Endothelial cell of umbilical vein (primary cell): ENCODE data around the gene SAMD4A. TPM values are rescaled to one million over a fixed set of nuclear protein-coding genes. Genes with fewer than 3 reads are reported as not detected.

ENCODE experiments used
- BruUV-seq: library from RNA; stranded (reverse); fragments of 400-500 nt; replicated peaks from 2 replicates; lab custom pipeline; 2021; lab: Mats Ljungman, UMichigan
- CTCF ChIA-PET: fragments of 300-600, 350-600 bp; sonication (Branson Sonifier 250); formaldehyde crosslinking; loops from one replicate; lab custom pipeline; 2021; ENCODE audit warnings: antibody characterized with exemption, inconsistent platforms; lab: Charles Lee
- POLR2A ChIA-PET: fragments of 300-600, 350-600 bp; sonication (Branson Sonifier 250); formaldehyde crosslinking; loops from one replicate; lab custom pipeline; 2021; ENCODE audit warnings: antibody characterized with exemption, inconsistent platforms; lab: Charles Lee
- DNase-seq: peaks from one replicate; pipeline ENCODE4 v3.0.0-alpha.2; 2011; ENCODE audit warnings: low read depth, low spot score
- FAIRE-seq: peaks from 2 replicates; lab custom pipeline; 2011; peaks lifted over from hg19 to GRCh38; lab: Jason Lieb, UNC
- H2AFZ ChIP-seq: 2 replicates; pipeline ENCODE4 v1.6.0; 2012; ENCODE audit warnings: low read depth, low read length, control low read depth, inconsistent platforms
- H3K27ac ChIP-seq: 2 replicates; pipeline ENCODE4 v1.5.1; 2011; ENCODE audit warnings: low read depth, mild to moderate bottlenecking, control low read depth, low read length, moderate library complexity; ENCODE audit not compliant: insufficient read depth
- H3K27me3 ChIP-seq, 2 experiments: 2 replicates each; pipeline versions ENCODE4 v1.6.0 to v1.6.1; 2011; ENCODE audit warnings: low read length in 2 of 2, mixed read lengths in 1 of 2; ENCODE audit not compliant: control insufficient read depth in 2 of 2, insufficient read depth in 2 of 2
- H3K36me3 ChIP-seq, 2 experiments: 2 replicates in 1 of 2; 3 replicates in 1 of 2; pipeline ENCODE4 v1.5.1; 2011; ENCODE audit warnings: low read length in 2 of 2, mild to moderate bottlenecking in 1 of 2, moderate library complexity in 1 of 2; ENCODE audit not compliant: control insufficient read depth in 2 of 2, insufficient read depth in 2 of 2; ENCODE audit errors: extremely low read depth in 1 of 2
- H3K4me1 ChIP-seq: 3 replicates; pipeline ENCODE4 v1.5.1; 2011; ENCODE audit warnings: mild to moderate bottlenecking, low read length; ENCODE audit not compliant: control insufficient read depth, insufficient read depth; ENCODE audit errors: extremely low read depth
- H3K4me2 ChIP-seq: 2 replicates; pipeline ENCODE4 v1.6.1; 2011; ENCODE audit warnings: low read length, control low read depth, mixed read lengths; ENCODE audit not compliant: insufficient read depth
- H3K4me3 ChIP-seq, 3 experiments: fragments of 200-600 bp in 1 of 3; sonication (generic), shearing (Covaris generic) in 1 of 3; replicated peaks in 1 of 3; 2 replicates each; pipeline ENCODE4 v1.5.1; 2011 to 2016; ENCODE audit warnings: control low read depth in 3 of 3, low read length in 3 of 3, mild to moderate bottlenecking in 2 of 3, inconsistent platforms in 1 of 3, low read depth in 1 of 3, moderate library complexity in 1 of 3; ENCODE audit not compliant: insufficient read depth in 1 of 3
- H3K79me2 ChIP-seq: 2 replicates; pipeline ENCODE4 v1.6.0; 2012; ENCODE audit warnings: low read length, inconsistent platforms; ENCODE audit not compliant: control insufficient read depth, insufficient read depth
- H3K9ac ChIP-seq: replicated peaks from 2 replicates; pipeline ENCODE3; 2011; ENCODE audit warnings: low read length, control low read depth; ENCODE audit not compliant: insufficient read depth; ENCODE audit errors: extremely low read depth
- H3K9me1 ChIP-seq: replicated peaks from 3 replicates; pipeline ENCODE4 v1.6.0; 2011; ENCODE audit warnings: mild to moderate bottlenecking, low read length; ENCODE audit not compliant: control insufficient read depth, insufficient read depth; ENCODE audit errors: extremely low read depth
- H3K9me3 ChIP-seq: replicated peaks from 2 replicates; pipeline ENCODE4 v1.5.1; 2012; ENCODE audit warnings: low read length, inconsistent platforms; ENCODE audit not compliant: control insufficient read depth, insufficient read depth
- H4K20me1 ChIP-seq: replicated peaks from 2 replicates; pipeline ENCODE3; 2011; ENCODE audit warnings: mild to moderate bottlenecking, low read length; ENCODE audit not compliant: control insufficient read depth, insufficient read depth; ENCODE audit errors: extremely low read depth
- EZH2 ChIP-seq: IDR thresholded peaks from 2 replicates; pipeline ENCODE4 v1.6.1; 2012; ENCODE audit warnings: borderline replicate concordance, low read depth, mild to moderate bottlenecking, moderate library complexity, low read length, inconsistent platforms; ENCODE audit not compliant: severe bottlenecking
- GATA2 ChIP-seq: IDR thresholded peaks from 2 replicates; pipeline ENCODE4 v1.7.0; 2011; ENCODE audit warnings: low read depth, mild to moderate bottlenecking, moderate library complexity, mixed read lengths, low read length; ENCODE audit not compliant: insufficient read length, insufficient read depth
- MYC ChIP-seq: IDR thresholded peaks from one replicate; pipeline ENCODE4 v1.6.1; 2011; ENCODE audit warnings: mild to moderate bottlenecking, low read depth, low read length
- POLR2A ChIP-seq: IDR thresholded peaks from 2 replicates; pipeline ENCODE4 v1.6.1; 2012; ENCODE audit warnings: low read depth, mild to moderate bottlenecking, control low read depth, low read length
- POLR2AphosphoS5 ChIP-seq: IDR thresholded peaks from 2 replicates; pipeline ENCODE4 v1.6.1; 2012; ENCODE audit warnings: low read depth, mild to moderate bottlenecking, control low read depth, low read length, moderate library complexity; ENCODE audit not compliant: insufficient read depth
- dilution Hi-C: fragments of 300-500 bp; cut with MboI; formaldehyde crosslinking; loops from one replicate; pipeline ENCODE4 v1.15.0; 2019; ENCODE audit warnings: low sequenced_read_pairs; ENCODE audit not compliant: extremely low pct_ligation_motif_present
- intact Hi-C: fragments of 100-400 bp; cut with micrococcal nuclease; formaldehyde crosslinking; loops from one replicate; pipeline ENCODE4 v1.10.0; 2022
- polyA plus RNA-seq, 4 experiments: library from polyadenylated mRNA; depleted of rRNA in 3 of 4; stranded (reverse) in 3 of 4; unstranded in 1 of 4; fragments of >200 nt; gene quantifications; 2 replicates each; pipeline versions ENCODE4 v1.2.1 to v1.2.3, GENCODE V29; 2011 to 2012; ENCODE audit warnings: missing spikeins in 1 of 4
- total RNA-seq: library from RNA; stranded (reverse); gene quantifications from 2 replicates; pipeline ENCODE4 v1.2.3, GENCODE V29; 2021
- TF ChIP-seq, protein P1 (sequence below), 2 donors: IDR thresholded peaks; 1 replicate in 1 of 2; 2 replicates in 1 of 2; pipeline ENCODE4 v1.5.1; 2011; ENCODE audit warnings: low read length in 2 of 2, mild to moderate bottlenecking in 2 of 2, moderate library complexity in 2 of 2, control low read depth in 1 of 2, inconsistent platforms in 1 of 2, low read depth in 1 of 2; ENCODE audit not compliant: insufficient read depth in 1 of 2; ENCODE audit errors: extremely low read depth in 1 of 2
- TF ChIP-seq, protein P2 (sequence below): IDR thresholded peaks from 2 replicates; pipeline ENCODE4 v1.6.1; 2011; ENCODE audit not compliant: insufficient read depth, insufficient read length

SAMD4A gene
- total and polyA plus RNA-seq, 2 donors (not counting 3 experiments of a cell fraction or from before 2014, with no cell fraction given): 37.7 to 95.3 TPM

DNA sequence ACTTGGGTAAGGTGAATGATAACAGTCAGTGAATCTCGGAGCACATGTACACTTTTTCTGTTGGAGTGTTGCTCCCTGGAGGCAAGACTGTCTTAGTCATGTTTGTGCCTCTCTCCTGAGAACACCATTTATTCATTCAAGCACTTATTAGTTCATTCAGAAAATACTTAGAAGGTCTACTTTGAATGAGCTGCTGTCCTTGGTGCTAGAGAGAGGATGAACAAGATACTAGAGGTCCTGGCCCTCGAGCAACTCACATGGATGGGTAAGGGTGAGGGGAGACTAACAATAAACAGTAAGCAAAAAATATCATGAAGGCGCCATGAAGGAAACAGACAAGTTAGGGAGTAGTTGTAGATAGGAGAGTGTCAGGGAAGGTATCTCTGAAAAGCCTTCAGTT is 17.1 kb upstream of the SAMD4A start:
- POLR2A ChIA-PET: no interaction called here

More for the DNA sequence above, 17.1 kb upstream of the SAMD4A start:
- no TSS peak for BruUV-seq
- H3K9me1 ChIP-seq: no peaks in the 10 kb centered on the region
- H4K20me1 ChIP-seq: no peaks in the 10 kb centered on the region
- TF ChIP-seq POLR2AphosphoS5 (no peak), MYC (no peak), GATA2 (no peak), POLR2A (no peak), EZH2 (no peak)
- TF ChIP-seq, protein P1, sequence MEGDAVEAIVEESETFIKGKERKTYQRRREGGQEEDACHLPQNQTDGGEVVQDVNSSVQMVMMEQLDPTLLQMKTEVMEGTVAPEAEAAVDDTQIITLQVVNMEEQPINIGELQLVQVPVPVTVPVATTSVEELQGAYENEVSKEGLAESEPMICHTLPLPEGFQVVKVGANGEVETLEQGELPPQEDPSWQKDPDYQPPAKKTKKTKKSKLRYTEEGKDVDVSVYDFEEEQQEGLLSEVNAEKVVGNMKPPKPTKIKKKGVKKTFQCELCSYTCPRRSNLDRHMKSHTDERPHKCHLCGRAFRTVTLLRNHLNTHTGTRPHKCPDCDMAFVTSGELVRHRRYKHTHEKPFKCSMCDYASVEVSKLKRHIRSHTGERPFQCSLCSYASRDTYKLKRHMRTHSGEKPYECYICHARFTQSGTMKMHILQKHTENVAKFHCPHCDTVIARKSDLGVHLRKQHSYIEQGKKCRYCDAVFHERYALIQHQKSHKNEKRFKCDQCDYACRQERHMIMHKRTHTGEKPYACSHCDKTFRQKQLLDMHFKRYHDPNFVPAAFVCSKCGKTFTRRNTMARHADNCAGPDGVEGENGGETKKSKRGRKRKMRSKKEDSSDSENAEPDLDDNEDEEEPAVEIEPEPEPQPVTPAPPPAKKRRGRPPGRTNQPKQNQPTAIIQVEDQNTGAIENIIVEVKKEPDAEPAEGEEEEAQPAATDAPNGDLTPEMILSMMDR (IDR thresholded peaks at IDR 0.05; ENCODE audit: extremely low read depth in 1 of 2, insufficient read depth in 1 of 2, low read depth in 1 of 2, low read length in 2 of 2): no peak
- TF ChIP-seq, protein P2, sequence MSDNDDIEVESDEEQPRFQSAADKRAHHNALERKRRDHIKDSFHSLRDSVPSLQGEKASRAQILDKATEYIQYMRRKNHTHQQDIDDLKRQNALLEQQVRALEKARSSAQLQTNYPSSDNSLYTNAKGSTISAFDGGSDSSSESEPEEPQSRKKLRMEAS: no peak
- dilution Hi-C loops (no loop called here), intact Hi-C loops (no loop called here)
- H3K4me1 ChIP-seq: no peaks in the 10 kb centered on the region
- no peaks in the 10 kb centered on the region for H3K36me3 ChIP-seq
- H3K4me3 ChIP-seq: no peak overlapping the region
- DNase-seq (no peak), FAIRE-seq (no peak)
- no peak overlapping the region for H2AFZ ChIP-seq
- no peaks in the 10 kb centered on the region for H3K9me3 ChIP-seq
- H3K27me3 ChIP-seq: peaks cover 0 to 3% of the 10 kb centered on the region in 2 experiments
- H3K79me2 ChIP-seq: no peaks in the 10 kb centered on the region
- H3K9ac ChIP-seq: no peak overlapping the region
- CTCF ChIA-PET: interaction anchor here (0.8 to 1.5 kb wide), 6 partner anchors 10 to 226 kb away, joined by 3 to 5 read pairs (median 4); partner anchors contain the start of gene CGRRF1
- H3K4me2 ChIP-seq: no peak overlapping the region
- H3K27ac ChIP-seq: no peak overlapping the region
